ENCODE measurements around the gene REEP1.

The REEP1 gene

DNA sequence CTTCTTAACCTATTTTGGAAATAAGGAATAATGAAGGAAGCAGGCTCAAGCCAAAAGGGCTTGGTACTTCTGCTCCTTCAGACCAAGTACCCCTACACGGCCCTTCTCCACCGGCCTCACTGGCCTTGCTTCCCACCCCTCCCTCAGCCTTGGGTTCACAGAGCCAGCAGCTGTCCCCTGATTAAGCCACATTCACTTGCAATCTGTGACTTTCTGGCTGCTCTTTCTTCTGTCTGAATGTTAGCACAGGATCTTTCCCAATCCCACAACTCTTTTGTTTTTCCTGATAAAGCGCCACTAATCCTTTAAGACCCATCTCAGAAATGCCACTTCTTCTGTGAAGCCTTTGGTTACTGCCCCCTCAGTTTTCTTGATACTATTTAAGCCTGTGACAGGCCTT lies 52.4 kb downstream of the REEP1 start:
- no peak overlapping the region for H3K4me3 ChIP-seq (ENCODE audit: low read depth, low read length)
- TF ChIP-seq, protein P1, sequence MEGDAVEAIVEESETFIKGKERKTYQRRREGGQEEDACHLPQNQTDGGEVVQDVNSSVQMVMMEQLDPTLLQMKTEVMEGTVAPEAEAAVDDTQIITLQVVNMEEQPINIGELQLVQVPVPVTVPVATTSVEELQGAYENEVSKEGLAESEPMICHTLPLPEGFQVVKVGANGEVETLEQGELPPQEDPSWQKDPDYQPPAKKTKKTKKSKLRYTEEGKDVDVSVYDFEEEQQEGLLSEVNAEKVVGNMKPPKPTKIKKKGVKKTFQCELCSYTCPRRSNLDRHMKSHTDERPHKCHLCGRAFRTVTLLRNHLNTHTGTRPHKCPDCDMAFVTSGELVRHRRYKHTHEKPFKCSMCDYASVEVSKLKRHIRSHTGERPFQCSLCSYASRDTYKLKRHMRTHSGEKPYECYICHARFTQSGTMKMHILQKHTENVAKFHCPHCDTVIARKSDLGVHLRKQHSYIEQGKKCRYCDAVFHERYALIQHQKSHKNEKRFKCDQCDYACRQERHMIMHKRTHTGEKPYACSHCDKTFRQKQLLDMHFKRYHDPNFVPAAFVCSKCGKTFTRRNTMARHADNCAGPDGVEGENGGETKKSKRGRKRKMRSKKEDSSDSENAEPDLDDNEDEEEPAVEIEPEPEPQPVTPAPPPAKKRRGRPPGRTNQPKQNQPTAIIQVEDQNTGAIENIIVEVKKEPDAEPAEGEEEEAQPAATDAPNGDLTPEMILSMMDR (IDR thresholded peaks at IDR 0.05; ENCODE audit: insufficient read depth, low read length, missing control alignments), result no peak
- DNase-seq (ENCODE audit: low read depth, low spot score), result no peak
- ChIA-PET CTCF (no interaction called here), POLR2A (no interaction called here)

DNA sequence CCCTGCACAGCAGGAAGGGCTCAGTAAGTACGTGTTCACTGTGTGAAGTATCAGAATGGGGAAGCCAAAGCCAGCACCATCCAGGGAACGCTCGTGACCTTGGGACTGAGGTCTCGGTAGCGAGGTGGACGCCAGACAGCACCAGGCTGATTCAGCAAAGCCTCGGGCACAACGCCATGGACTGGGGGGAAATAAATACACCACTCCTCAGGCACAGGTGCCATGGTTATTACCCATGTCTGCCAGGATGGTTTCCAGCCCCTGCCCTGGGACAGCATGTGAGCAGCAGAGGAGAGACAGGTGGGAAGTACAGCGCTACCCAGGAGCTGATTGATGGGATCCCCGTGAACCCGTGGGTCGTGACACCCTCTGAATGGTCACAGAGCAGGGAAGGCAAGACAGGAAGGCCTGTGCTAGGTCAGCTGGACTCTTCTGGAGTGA lies 53.0 kb downstream of the REEP1 start:
- TF ChIP-seq, protein P1 (IDR thresholded peaks at IDR 0.05; ENCODE audit: insufficient read depth, low read length, missing control alignments), result no peak
- POLR2A ChIA-PET, result no interaction called here
- no peak overlapping the region for H3K4me3 ChIP-seq (ENCODE audit: low read depth, low read length)
- CTCF ChIA-PET, result no interaction called here
- DNase-seq (ENCODE audit: low read depth, low spot score), result no peak

DNA sequence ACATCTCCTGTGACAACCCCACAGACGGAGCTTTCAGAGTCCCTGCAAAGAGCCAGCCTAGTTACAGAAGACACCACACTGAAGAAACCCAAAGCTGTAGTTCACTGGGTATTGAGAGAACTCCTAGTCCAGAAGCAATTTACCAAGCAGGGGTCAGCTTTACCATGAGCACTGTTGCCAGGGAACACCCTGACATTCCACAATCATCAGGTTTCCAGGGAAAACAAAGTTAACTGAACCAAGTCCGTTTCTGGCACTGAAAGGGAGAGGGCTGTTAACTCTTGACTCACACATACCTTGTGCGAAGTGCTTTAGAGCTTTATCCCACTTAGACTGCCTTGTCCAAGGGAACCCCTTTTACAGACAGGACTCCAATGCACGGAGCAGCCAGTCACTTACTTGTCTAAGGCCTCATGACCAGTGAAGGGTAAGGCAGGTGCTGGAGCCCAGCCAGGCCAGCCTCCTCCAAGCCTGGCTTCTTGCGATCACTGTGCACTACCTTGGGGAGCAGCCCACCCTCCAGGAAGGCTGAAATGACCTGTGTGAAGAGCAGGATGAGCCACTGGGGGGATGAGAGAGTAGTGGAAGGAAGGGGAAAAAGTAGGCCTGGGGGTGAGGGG lies 53.9 kb downstream of the REEP1 start:
- H3K4me3 ChIP-seq (ENCODE audit: low read depth, low read length), result no peak overlapping the region
- TF ChIP-seq, protein P1 (IDR thresholded peaks at IDR 0.05; ENCODE audit: insufficient read depth, low read length, missing control alignments), result no peak
- no peak for DNase-seq (ENCODE audit: low read depth, low spot score)
- ChIA-PET POLR2A (no interaction called here), CTCF (no interaction called here)

DNA sequence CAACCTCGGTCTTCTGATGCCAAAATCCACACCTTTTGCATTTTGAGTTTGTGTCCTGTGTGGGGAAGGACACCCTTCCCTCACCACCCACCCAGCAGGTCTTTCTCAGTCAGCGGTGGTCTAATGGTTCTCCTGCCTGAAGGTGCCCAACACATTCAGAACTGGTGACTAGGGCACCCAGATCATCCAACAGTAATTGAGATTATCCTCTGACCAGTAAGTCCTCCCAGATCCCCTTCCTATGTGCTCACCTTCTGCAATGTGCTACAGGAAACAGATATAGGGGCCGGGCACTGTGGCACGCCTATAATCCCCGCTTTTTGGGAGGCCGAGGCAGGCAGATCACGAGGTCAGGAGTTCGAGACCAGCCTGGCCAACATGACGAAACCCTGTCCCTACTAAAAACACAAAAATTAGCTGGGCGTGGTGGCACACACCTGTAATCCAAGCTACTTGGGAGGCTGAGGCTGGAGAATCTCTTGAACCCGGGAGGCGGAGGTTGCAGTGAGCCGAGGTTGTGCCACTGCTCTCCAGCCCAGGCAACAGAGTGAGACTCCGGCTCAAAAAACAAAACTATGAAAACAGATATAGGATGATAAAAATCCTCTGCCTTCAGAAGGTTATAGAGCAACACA lies 56.2 kb downstream of the REEP1 start:
- DNase-seq (ENCODE audit: low read depth, low spot score), result no peak
- H3K4me3 ChIP-seq (ENCODE audit: low read depth, low read length), result no peak overlapping the region
- ChIA-PET POLR2A (no interaction called here), CTCF (no interaction called here)
- TF ChIP-seq, protein P1 (IDR thresholded peaks at IDR 0.05; ENCODE audit: insufficient read depth, low read length, missing control alignments), result no peak

DNA sequence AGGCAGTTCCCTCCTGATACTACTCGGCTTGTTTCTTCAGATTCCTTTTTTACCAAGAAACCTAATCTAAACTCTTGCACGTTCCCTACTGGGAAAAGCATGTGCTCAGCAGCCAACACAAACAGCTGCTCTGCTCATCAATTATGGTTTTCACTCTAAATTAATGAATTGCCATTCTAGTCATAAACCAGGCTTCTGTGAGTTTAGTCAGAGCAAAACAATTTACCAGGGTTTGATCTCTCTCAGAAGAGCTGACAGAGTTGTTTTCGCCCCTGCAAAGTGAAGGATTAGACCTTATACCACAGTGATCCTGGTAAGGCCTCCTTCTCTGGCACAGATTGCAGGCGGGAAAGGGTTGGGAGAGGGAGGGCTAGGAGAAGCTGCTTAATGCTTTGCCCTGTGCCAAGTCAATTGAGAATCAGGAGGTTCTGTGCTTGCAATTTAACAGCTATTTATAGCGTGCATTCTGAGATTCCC lies 57.2 kb downstream of the REEP1 start:
- TF ChIP-seq, protein P1 (IDR thresholded peaks at IDR 0.05; ENCODE audit: insufficient read depth, low read length, missing control alignments), result no peak
- DNase-seq (ENCODE audit: low read depth, low spot score), result no peak
- ChIA-PET POLR2A (no interaction called here), CTCF (no interaction called here)
- H3K4me3 ChIP-seq (ENCODE audit: low read depth, low read length), result no peak overlapping the region

DNA sequence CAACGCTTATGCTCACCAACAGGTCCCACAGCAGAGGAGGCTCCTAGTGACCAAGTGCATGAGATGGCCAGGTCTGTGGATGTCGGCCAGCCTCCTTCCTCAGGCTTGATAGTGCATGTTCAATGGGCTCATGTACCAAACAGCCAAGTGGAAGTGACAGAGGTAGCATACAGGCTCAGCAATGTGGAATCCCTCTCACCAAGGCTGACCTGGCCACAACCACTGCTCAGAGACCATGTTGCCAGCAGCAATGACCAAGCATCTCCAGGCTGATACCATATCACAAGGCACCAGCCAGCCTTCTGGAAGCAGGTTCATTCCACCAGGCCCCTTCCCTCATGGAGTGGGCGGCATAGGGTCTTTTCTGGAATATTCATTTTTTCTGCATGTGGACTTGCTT lies 61.5 kb downstream of the REEP1 start:
- no peak for DNase-seq (ENCODE audit: low read depth, low spot score)
- ChIA-PET POLR2A (no interaction called here), CTCF (no interaction called here)
- TF ChIP-seq, protein P1 (IDR thresholded peaks at IDR 0.05; ENCODE audit: insufficient read depth, low read length, missing control alignments), result no peak
- no peak overlapping the region for H3K4me3 ChIP-seq (ENCODE audit: low read depth, low read length)
